Immature natural killer cell (primary cell): ENCODE data around the gene ELOVL5. TPM values are rescaled to one million over a fixed set of nuclear protein-coding genes. Genes with fewer than 3 reads are reported as not detected.

Experiments used
- DNase-seq, 3 donors: peaks; one replicate each; pipeline ENCODE4 v3.0.0; 2022; ENCODE audit warnings: mixed read lengths in 1 of 3
- H3K27ac Mint-ChIP-seq, 6 donors: one replicate each; pipeline ENCODE4 v1.8.0; 2020; ENCODE audit warnings: mixed read lengths in 6 of 6, mild to moderate bottlenecking in 5 of 6, inconsistent platforms in 4 of 6, moderate library complexity in 3 of 6
- H3K27me3 Mint-ChIP-seq, 3 donors: one replicate each; pipeline ENCODE4 v1.8.0; 2020 to 2021; ENCODE audit warnings: low read depth in 3 of 3, mild to moderate bottlenecking in 3 of 3, mixed read lengths in 3 of 3, moderate library complexity in 3 of 3, inconsistent platforms in 1 of 3
- H3K36me3 Mint-ChIP-seq, 3 donors: one replicate each; pipeline ENCODE4 v1.8.0; 2020; ENCODE audit warnings: mixed read lengths in 3 of 3, inconsistent platforms in 2 of 3, mild to moderate bottlenecking in 2 of 3
- H3K4me1 Mint-ChIP-seq, 2 donors: one replicate each; pipeline ENCODE4 v1.8.0; 2020; ENCODE audit warnings: inconsistent platforms in 2 of 2, mild to moderate bottlenecking in 2 of 2, mixed read lengths in 2 of 2, moderate library complexity in 1 of 2
- H3K4me3 Mint-ChIP-seq, 5 donors: one replicate each; pipeline ENCODE4 v1.8.0; 2020; ENCODE audit warnings: mild to moderate bottlenecking in 5 of 5, mixed read lengths in 5 of 5, inconsistent platforms in 3 of 5, moderate library complexity in 3 of 5
- H3K9me3 Mint-ChIP-seq, 6 donors: one replicate each; pipeline ENCODE4 v1.8.0; 2020; ENCODE audit warnings: mild to moderate bottlenecking in 6 of 6, mixed read lengths in 6 of 6, inconsistent platforms in 4 of 6, moderate library complexity in 3 of 6
- polyA plus RNA-seq, 3 donors: library from polyadenylated mRNA; unstranded; fragments of 300-500 nt; fragmentation: Illumina TruSeq; gene quantifications; one replicate each; pipeline ENCODE4 v1.2.3, GENCODE V29; 2021

ELOVL5 gene
- polyA plus RNA-seq, 3 donors from 2014 or later, result 45.4 to 85.2 (median 63.0) TPM

DNA sequence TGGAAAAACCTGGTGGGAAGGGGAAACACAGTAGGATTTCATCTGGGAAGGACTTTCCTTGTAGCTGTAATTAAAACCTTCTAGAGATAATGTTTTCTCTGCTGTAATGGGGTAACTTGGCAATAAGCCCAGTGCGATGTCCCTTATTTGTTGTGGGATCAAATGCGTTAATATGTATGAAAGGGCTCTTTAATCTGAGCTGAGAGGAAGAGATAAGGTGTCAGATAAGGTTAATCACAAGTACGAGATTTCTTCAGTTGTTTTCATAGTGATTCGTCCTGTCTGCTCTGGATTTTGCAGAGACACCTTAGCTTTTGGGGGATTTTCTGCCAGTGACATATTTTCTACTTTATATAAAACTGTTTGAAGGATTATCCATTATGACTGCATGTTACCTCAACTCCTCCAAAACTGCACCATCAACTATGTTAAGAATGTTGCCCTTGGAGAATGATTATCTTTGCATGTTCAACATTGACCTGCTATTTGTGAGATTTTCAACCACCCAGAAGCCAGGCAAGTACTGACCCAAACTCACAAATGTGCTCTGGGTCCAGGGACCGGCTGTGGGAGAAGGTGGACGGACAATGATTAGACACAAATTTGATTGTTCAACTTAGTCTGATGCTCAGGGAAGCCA lies 21.2 kb upstream of the ELOVL5 start:
- Mint-ChIP-seq H3K36me3 (peaks cover 0 to 3% (median 0%) of the 10 kb centered on the region in 3 donors), H3K27ac (no peak overlapping the region)

DNA sequence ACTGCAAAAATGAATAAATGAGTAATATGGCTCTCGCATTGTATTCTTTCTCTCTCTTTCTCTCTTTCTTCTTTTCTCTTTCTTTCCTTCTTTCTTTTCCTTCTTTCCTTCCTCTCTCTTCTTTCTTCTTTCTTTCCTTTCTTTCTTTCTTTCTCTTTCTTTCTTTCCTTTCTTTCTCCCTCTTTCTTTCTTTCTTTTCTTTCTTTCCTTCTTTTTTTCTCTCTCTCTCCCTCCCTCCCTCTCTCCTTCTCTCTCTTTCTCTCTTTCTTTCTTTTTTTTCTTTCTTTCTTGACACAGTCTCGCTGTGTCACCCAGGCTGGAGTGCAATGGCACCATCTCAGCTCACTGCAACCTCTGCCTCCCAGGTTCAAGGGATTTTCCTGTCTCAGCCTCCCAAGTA lies 20.3 kb upstream of the ELOVL5 start:
- no peaks in the 10 kb centered on the region for H3K4me1 Mint-ChIP-seq
- H3K27me3 Mint-ChIP-seq, result peaks cover 0 to 6% (median 0%) of the 10 kb centered on the region in 3 donors
- H3K27ac Mint-ChIP-seq, result peak overlapping the region in 1 of 6 donors; percentile 14
- no peak overlapping the region for H3K4me3 Mint-ChIP-seq
- DNase-seq, result no peak
- peaks cover 0 to 3% (median 0%) of the 10 kb centered on the region in 3 donors for H3K36me3 Mint-ChIP-seq
- H3K9me3 Mint-ChIP-seq, result peaks cover 0 to 3% (median 0%) of the 10 kb centered on the region in 6 donors

More for the DNA sequence above, 21.2 kb upstream of the ELOVL5 start:
- Mint-ChIP-seq H3K4me3 (no peak overlapping the region), H3K4me1 (no peaks in the 10 kb centered on the region), H3K9me3 (peaks cover 0 to 3% (median 0%) of the 10 kb centered on the region in 6 donors), H3K27me3 (peaks cover 0 to 8% (median 0%) of the 10 kb centered on the region in 3 donors)
- DNase-seq, result no peak

DNA sequence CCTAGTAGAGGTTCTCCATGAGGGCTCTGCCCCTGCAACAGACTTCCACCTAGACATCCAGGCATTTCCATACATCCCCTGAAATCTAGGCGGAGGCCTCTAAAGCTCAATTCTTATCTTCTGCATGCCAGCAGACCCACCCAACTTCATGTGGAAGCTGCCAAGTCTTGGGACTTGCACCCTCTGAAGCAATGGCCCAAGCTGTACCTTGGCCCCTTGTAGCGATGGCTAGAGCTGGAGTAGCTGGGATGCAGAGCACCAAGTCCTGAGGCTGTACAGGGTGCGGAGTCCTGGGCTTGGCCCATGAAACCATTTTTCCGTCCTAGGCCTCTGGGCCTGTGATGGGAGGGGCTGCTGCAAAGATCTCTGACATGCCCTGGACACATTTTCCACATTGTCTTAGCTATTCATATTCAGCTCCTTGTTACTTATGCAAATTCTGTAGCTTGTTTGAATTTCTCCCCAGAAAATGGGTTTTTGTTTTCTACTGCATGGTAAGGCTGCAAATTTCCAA lies 17.4 kb upstream of the ELOVL5 start:
- Mint-ChIP-seq H3K4me3 (no peak overlapping the region), H3K36me3 (peaks cover 0 to 3% (median 0%) of the 10 kb centered on the region in 3 donors), H3K27ac (no peak overlapping the region), H3K4me1 (peaks cover 14% of the 10 kb centered on the region in 2 donors), H3K27me3 (peaks cover 0 to 6% (median 1%) of the 10 kb centered on the region in 3 donors), H3K9me3 (peaks cover 0 to 3% (median 0%) of the 10 kb centered on the region in 6 donors)
- no peak for DNase-seq

DNA sequence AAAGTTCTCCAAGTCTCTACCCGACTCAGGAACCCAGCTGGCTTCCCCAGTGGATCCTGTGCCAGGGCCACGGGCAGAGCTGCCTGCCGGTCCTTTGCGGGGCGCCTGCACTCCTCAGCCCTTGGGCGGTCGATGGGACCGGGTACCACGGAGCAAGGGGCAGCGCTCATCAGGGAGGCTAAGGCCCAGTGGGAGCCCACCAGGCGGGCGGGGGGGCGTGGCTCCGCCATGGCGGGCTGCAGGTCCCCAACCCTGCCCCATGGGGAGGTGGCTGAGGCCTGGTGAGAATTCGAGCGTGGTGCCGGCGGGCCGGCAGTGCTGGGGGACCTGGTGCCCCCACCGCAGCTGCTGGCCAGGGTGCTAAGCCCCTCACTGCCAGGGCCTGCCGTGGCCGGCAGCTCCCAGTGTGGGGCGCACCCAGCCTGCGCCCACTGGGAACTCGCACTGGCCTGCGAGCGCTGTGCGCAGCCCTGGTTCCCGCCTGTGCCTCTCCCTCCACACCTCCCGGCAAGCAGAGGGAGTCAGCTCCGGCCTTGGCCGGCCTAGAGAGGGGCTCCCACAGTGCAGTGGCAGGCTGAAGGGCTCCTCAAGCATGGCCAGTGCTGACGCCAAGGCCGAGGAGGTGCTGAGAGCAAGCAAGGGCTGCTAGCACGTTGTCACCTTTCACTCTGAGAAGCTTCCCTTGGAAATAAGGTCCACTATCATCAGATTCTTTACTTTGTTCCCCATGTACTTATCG lies 14.8 kb upstream of the ELOVL5 start:
- Mint-ChIP-seq H3K27me3 (peaks cover 11 to 20% (median 16%) of the 10 kb centered on the region in 3 donors), H3K4me3 (no peak overlapping the region), H3K4me1 (peaks cover 36 to 38% of the 10 kb centered on the region in 2 donors), H3K27ac (no peak overlapping the region), H3K9me3 (peaks cover 0 to 3% (median 0%) of the 10 kb centered on the region in 6 donors), H3K36me3 (peaks cover 0 to 3% (median 0%) of the 10 kb centered on the region in 3 donors)
- no peak for DNase-seq

DNA sequence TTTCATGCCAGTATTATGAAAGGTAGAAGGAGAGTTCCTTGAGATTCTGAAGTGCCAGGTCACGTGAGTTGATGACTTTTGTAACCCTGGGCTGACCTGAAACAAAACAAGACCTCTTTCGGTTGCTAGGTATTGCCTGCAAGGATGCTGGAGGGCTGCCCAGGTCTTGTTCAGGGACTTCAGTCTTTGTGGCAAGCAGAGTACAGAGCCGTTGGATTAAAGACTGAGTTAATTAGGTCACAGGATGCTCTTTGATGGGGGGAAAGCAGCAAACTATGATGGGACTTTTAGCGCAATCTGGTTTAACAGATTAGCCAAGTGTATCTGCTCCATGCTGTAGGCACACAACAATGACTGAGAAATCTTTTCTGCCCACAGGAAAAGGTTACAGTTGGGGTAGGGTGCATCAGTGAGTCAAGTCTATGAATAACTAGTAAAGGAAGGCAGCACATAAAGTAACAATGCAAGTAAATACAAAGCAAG lies 12.8 kb upstream of the ELOVL5 start:
- Mint-ChIP-seq H3K9me3 (no peaks in the 10 kb centered on the region), H3K27me3 (peaks cover 11 to 18% (median 16%) of the 10 kb centered on the region in 3 donors), H3K4me3 (peak overlapping the region; percentile 40 to 85 (median 62)), H3K27ac (peak overlapping the region; percentile 90 to 96 (median 94)), H3K36me3 (no peaks in the 10 kb centered on the region), H3K4me1 (peaks cover 45 to 48% of the 10 kb centered on the region in 2 donors)
- DNase-seq, result peak; percentile 47 to 67 (median 50)

DNA sequence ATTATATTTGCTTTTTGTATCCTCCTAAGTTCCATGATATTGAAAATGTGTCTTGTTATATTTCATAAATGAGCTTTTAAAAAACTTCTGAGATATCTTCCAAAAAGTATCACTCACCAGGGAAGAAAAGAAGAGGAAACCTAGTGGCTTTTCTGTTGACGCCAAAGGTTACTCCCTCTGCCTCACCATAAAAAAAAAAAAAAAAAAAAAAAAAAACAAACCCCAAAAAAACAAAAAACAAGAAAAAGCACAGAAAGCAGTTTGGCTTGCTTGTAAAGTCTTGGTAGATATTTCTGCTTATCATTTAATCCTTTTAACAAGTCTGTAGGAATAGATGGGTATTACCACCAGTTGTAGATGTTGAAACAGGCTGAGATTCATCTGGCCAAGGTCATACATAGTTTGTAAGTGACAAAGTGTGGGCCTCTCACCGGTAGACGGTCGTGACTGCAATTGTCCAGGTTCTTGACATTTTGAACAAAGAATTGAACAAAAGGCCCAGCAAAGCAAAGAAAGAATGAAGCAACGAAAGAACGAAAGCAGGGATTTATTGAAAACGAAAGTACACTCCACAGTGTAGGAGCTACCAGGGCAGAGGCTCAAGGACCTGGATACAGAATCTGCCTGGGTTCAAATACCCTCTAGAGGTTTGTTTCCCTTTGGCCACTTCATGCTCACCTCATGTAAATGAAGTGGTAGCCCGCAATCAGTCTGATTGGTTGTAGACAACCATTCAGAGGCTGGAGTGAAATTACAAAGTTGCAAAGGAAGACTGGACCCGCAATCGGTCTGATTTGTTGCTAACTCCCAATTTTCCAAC lies 11.6 kb upstream of the ELOVL5 start:
- Mint-ChIP-seq H3K27ac (peak overlapping the region; percentile 94 to 99 (median 98)), H3K27me3 (peaks cover 11 to 16% (median 16%) of the 10 kb centered on the region in 3 donors), H3K4me3 (peak overlapping the region; percentile 92 to 96 (median 93)), H3K9me3 (no peaks in the 10 kb centered on the region), H3K4me1 (peaks cover 45 to 48% of the 10 kb centered on the region in 2 donors), H3K36me3 (no peaks in the 10 kb centered on the region)
- peak; percentile 22 to 40 (median 36) for DNase-seq

DNA sequence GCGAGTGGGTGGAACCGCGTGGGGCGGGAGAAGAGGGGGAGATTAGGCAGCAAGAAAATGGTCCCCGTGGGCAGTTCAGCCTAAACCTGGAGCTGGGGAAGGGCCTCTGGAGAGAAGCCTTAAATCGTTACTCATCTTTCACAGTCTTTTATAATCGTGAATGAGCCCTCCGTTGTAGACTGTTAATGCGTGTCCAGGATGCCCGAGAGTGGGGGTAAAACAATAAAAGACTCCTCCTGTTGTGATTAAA lies 11.0 kb upstream of the ELOVL5 start:
- H3K36me3 Mint-ChIP-seq, result no peaks in the 10 kb centered on the region
- H3K4me1 Mint-ChIP-seq, result peaks cover 45 to 48% of the 10 kb centered on the region in 2 donors
- peak overlapping the region; percentile 94 to 99 (median 98) for H3K27ac Mint-ChIP-seq
- no peaks in the 10 kb centered on the region for H3K9me3 Mint-ChIP-seq
- DNase-seq, result no peak
- H3K27me3 Mint-ChIP-seq, result peaks cover 11 to 16% (median 16%) of the 10 kb centered on the region in 3 donors
- peak overlapping the region; percentile 92 to 96 (median 93) for H3K4me3 Mint-ChIP-seq

DNA sequence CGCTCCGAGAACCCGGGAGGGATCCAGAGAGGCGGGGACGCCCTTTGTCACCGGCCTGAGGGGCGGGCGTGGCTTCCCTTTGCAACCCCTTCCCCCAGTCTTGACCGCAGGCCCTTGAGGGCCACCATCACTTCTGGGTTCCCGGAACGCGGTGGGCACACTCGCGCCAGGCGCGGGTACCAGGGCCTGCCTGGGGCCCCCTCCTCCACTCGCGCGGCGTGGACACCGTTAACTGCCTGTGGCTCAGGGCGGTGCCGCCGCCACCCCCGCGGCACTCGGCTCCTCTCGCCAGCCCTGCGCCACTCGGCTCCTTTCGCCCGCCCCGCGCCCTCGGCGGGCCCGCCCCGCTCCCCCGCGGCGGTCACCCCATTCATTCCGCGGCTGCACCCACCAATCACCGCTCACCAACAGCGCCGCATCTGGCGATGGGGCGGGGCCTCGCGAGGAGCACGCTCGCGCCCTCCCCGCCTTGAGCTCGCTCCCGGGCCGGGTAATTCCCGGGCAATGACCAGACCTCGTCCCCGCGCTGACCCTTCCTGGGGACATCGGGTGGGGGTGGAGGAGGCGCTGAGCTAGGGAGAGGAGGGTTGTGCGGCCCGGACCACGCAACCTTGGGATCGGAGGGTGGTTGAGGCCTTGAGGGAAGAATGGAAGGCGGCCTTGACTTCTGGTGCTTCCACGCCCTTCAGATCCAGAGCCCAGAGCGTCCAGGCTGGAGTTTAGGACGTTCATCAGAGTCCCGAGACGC lies 10.5 kb upstream of the ELOVL5 start:
- Mint-ChIP-seq H3K36me3 (no peaks in the 10 kb centered on the region), H3K4me1 (peaks cover 45 to 48% of the 10 kb centered on the region in 2 donors), H3K27ac (peak overlapping the region; percentile 94 to 99 (median 98))

DNA sequence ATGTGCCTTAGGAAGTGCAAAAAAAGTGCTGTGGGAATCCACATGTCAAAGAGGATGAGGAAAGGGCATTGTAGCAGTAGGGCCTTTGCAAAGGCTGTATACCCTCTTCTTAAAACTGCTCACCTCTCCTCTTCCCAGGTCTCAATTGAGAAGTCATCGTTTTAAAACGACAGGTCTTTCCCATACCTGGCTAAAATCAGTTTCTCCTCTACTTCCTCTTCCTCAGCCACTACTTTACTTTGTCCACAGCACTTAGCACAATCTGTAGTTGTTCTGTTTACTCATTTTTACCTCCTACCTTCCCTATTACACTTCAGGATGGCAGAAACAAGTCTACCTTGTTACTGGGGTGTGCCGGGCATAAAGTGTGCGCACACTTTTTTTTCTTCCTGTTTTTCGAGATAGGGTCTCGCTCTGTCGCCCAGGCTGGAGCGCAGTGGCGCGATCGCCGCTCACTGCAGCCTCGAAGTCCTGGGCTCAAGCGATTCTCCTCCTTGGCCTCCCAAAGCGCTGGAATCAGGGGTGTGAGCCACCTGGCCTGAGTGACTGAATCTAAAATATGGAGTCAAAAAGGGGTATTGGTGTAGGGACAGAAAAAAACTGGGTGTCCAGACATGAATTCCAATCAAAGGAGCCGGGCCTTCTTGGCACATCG lies 9.8 kb upstream of the ELOVL5 start:
- no peak for DNase-seq
- Mint-ChIP-seq H3K4me1 (peaks cover 45 to 48% of the 10 kb centered on the region in 2 donors), H3K36me3 (no peaks in the 10 kb centered on the region), H3K27ac (peak overlapping the region; percentile 87 to 97 (median 94)), H3K27me3 (peaks cover 14 to 19% (median 16%) of the 10 kb centered on the region in 3 donors), H3K4me3 (peak overlapping the region; percentile 91 to 96 (median 93)), H3K9me3 (no peaks in the 10 kb centered on the region)

More for the DNA sequence above, 10.5 kb upstream of the ELOVL5 start:
- H3K27me3 Mint-ChIP-seq, result peaks cover 11 to 16% (median 16%) of the 10 kb centered on the region in 3 donors
- H3K9me3 Mint-ChIP-seq, result no peaks in the 10 kb centered on the region
- peak overlapping the region; percentile 92 to 96 (median 93) for H3K4me3 Mint-ChIP-seq
- DNase-seq, result peak; percentile 91 to 92 (median 92)

DNA sequence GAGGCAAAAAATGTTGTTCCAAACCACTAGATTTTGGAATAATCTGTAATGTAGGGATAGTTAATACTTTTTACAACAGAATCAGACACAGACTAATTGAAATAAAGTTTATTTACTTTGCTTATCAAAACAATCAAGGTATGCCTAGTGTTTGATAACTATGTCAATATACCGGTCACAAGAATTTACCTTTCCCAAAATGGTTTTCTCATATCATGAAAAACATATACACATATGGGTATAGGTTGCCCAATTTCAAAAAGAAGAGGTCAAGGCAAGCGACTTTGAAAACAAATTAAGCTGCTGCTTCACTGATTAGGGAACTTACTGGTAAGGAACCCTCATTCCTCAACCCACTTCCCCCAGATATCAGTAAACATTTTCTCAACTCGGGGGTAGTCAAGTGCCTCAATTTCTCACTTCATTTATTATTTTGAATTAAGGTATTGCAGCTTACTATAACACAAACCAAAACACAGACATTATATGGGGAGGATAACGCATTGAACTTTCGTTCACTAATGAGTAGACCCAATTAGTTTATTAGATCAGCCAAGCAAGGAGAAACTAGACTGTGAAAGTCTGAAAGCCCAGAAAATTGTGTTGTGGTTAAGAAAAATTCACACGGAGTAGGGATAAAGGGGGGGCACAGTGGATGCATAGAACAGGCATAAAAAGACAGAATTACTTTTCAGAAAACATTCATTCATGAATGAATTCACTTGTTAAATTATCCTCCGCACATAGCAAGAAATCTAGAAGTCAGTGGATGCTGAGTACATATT lies 9.0 kb upstream of the ELOVL5 start:
- H3K4me3 Mint-ChIP-seq, result peak overlapping the region; percentile 91 to 96 (median 93)

DNA sequence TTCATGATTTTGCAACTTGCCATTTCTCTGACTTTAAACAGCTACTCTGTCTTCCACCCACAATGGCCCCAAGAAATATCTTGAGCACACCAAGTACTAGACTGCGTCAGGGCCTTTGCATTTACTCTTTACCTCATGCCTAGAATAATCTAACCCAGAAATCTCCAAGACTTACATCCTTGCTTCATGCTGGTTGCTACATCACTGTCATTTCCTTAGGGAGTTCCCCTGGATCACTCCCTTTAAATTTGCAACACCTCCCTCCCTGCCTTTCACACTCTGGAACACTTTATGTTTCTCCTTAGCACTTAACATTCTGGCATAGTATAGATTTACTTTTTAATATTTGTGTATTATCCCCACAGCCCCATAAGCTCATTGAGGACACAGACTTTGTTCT lies 4.9 kb upstream of the ELOVL5 start:
- Mint-ChIP-seq H3K27ac (no peak overlapping the region), H3K27me3 (peaks cover 5 to 21% (median 5%) of the 10 kb centered on the region in 3 donors), H3K4me3 (no peak overlapping the region), H3K9me3 (no peaks in the 10 kb centered on the region), H3K36me3 (no peaks in the 10 kb centered on the region), H3K4me1 (peaks cover 19 to 22% of the 10 kb centered on the region in 2 donors)
- no peak for DNase-seq

More for the DNA sequence above, 9.0 kb upstream of the ELOVL5 start:
- no peaks in the 10 kb centered on the region for H3K9me3 Mint-ChIP-seq
- H3K27me3 Mint-ChIP-seq, result peaks cover 16 to 19% (median 17%) of the 10 kb centered on the region in 3 donors
- peaks cover 45 to 48% of the 10 kb centered on the region in 2 donors for H3K4me1 Mint-ChIP-seq
- H3K36me3 Mint-ChIP-seq, result no peaks in the 10 kb centered on the region
- peak overlapping the region; percentile 42 to 97 (median 93) for H3K27ac Mint-ChIP-seq
- DNase-seq, result no peak

DNA sequence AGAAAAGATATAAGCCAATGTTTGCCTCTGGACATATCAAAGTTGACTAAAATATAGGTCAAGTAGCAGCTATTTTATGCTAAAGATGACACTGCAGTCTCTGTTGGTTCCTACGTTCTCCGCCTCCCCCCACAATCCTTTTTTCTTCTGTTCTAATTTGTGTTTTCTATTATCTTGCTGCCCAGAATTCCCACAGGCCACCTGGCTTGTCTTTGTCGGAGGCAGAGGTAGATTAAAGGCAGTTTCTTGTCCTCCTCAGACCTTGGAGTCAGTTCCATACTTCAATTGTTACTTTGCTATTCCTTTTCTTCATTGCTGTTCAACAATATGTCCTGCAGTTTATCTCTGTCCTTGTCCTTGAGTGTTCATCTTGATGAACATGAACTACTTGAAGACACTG lies 3.6 kb upstream of the ELOVL5 start:
- Mint-ChIP-seq H3K4me3 (no peak overlapping the region), H3K4me1 (peaks cover 9 to 15% of the 10 kb centered on the region in 2 donors), H3K27me3 (peaks cover 7 to 25% (median 11%) of the 10 kb centered on the region in 3 donors), H3K36me3 (no peaks in the 10 kb centered on the region), H3K27ac (no peak overlapping the region), H3K9me3 (no peaks in the 10 kb centered on the region)
- no peak for DNase-seq
